ENCODE results near the gene TSPAN1.
A peak's percentile ranks its signal among the peaks of the same experiment; 100 is the strongest.

Gene TSPAN1

GRCh38 chr1:46159516-46159915 is 15.4 kb upstream of the TSPAN1 start:
- TF ChIP-seq CTCF (conservative IDR thresholded peaks at IDR 0.05; ENCODE audit: low read length) = no peak
- DNase-seq (ENCODE audit: low read depth) = no peak
- H3K4me3 ChIP-seq (ENCODE audit: low read length) = no peak overlapping the region

GRCh38 chr1:46160212-46160611 is 14.7 kb upstream of the TSPAN1 start:
- no peak for TF ChIP-seq CTCF (conservative IDR thresholded peaks at IDR 0.05; ENCODE audit: low read length)
- no peak for DNase-seq (ENCODE audit: low read depth)
- H3K4me3 ChIP-seq (ENCODE audit: low read length) = no peak overlapping the region

- TF ChIP-seq CTCF (conservative IDR thresholded peaks at IDR 0.05; ENCODE audit: low read length) = no peak
- DNase-seq (ENCODE audit: low read depth) = no peak
Observed at GRCh38 chr1:46166521-46167462, 8.1 kb upstream of the TSPAN1 start.

GRCh38 chr1:46168477-46168876 is 6.4 kb upstream of the TSPAN1 start:
- no peak for DNase-seq (ENCODE audit: low read depth)
- no peak for TF ChIP-seq CTCF (conservative IDR thresholded peaks at IDR 0.05; ENCODE audit: low read length)
- H3K4me3 ChIP-seq (ENCODE audit: low read length) = no peak overlapping the region

More at GRCh38 chr1:46166521-46167462, 8.1 kb upstream of the TSPAN1 start:
- peak overlapping the region; percentile 51 for H3K4me3 ChIP-seq (ENCODE audit: low read length)

GRCh38 chr1:46169811-46170454 is 5.0 kb upstream of the TSPAN1 start:
- H3K4me3 ChIP-seq (ENCODE audit: low read length) = no peak overlapping the region
- no peak for DNase-seq (ENCODE audit: low read depth)
- no peak for TF ChIP-seq CTCF (conservative IDR thresholded peaks at IDR 0.05; ENCODE audit: low read length)

GRCh38 chr1:46171351-46171750 is 3.5 kb upstream of the TSPAN1 start:
- TF ChIP-seq CTCF (conservative IDR thresholded peaks at IDR 0.05; ENCODE audit: low read length) = no peak
- no peak for DNase-seq (ENCODE audit: low read depth)
- H3K4me3 ChIP-seq (ENCODE audit: low read length) = no peak overlapping the region
